Measurements from ENCODE around the gene RFT1.

Gene RFT1

DNA sequence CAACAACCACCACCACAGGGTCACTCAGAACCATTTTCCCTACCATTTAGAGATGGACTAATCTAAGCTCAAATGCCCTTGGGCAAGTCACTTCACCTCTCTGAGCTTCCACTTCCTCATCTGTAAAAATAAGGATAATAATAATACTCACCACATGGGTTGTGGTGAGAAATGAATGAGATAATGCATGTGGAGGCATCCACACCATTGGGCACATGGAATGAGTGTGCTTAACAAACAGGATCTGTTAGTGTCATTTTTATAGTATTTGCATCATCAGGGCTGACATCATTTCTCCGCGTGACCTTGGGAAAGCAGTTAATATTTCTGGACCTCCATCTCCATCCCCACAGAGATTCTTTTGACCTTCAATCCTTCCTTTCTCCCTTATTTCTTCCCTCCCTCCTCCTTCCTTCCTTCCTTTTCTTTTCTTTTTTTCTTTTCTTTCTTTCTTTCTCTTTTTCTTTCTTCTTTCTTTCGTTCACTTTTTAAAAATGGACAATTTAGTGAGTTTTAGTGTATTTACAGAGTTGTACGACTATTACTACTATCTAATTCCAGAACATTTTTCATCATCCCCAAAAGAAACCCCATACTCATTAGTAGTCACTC is 7.7 kb upstream of the RFT1 start (continued):
- TF ChIP-seq, protein P1, sequence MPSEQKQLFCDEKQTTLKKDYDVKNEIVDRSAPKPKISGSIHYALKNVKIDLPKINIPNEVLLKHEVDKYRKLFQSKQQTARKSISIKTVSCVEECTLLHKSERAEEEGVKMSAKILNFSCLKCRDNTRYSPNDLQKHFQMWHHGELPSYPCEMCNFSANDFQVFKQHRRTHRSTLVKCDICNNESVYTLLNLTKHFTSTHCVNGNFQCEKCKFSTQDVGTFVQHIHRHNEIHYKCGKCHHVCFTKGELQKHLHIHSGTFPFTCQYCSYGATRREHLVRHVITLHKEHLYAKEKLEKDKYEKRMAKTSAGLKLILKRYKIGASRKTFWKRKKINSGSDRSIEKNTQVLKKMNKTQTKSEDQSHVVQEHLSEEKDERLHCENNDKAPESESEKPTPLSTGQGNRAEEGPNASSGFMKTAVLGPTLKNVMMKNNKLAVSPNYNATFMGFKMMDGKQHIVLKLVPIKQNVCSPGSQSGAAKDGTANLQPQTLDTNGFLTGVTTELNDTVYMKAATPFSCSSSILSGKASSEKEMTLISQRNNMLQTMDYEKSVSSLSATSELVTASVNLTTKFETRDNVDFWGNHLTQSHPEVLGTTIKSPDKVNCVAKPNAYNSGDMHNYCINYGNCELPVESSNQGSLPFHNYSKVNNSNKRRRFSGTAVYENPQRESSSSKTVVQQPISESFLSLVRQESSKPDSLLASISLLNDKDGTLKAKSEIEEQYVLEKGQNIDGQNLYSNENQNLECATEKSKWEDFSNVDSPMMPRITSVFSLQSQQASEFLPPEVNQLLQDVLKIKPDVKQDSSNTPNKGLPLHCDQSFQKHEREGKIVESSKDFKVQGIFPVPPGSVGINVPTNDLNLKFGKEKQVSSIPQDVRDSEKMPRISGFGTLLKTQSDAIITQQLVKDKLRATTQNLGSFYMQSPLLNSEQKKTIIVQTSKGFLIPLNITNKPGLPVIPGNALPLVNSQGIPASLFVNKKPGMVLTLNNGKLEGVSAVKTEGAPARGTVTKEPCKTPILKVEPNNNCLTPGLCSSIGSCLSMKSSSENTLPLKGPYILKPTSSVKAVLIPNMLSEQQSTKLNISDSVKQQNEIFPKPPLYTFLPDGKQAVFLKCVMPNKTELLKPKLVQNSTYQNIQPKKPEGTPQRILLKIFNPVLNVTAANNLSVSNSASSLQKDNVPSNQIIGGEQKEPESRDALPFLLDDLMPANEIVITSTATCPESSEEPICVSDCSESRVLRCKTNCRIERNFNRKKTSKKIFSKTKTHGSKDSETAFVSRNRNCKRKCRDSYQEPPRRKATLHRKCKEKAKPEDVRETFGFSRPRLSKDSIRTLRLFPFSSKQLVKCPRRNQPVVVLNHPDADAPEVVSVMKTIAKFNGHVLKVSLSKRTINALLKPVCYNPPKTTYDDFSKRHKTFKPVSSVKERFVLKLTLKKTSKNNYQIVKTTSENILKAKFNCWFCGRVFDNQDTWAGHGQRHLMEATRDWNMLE (tag by site-specific recombination; conservative IDR thresholded peaks at IDR 0.05; ENCODE audit: low read depth) = peak; percentile 60
- TF ChIP-seq, protein P2, sequence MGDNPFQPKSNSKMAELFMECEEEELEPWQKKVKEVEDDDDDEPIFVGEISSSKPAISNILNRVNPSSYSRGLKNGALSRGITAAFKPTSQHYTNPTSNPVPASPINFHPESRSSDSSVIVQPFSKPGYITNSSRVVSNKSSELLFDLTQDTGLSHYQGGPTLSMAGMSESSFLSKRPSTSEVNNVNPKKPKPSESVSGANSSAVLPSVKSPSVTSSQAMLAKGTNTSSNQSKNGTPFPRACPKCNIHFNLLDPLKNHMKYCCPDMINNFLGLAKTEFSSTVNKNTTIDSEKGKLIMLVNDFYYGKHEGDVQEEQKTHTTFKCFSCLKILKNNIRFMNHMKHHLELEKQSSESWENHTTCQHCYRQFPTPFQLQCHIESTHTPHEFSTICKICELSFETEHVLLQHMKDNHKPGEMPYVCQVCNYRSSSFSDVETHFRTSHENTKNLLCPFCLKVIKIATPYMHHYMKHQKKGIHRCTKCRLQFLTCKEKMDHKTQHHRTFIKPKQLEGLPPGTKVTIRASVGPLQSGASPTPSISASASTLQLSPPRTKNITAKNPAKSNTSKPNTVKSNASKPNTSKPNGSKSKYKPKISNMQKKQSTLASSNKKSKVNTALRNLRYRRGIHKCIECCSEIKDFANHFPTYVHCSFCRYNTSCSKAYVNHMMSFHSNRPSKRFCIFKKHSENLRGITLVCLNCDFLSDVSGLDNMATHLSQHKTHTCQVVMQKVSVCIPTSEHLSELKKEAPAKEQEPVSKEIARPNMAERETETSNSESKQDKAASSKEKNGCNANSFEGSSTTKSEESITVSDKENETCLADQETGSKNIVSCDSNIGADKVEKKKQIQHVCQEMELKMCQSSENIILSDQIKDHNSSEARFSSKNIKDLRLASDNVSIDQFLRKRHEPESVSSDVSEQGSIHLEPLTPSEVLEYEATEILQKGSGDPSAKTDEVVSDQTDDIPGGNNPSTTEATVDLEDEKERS (tag by site-specific recombination; IDR thresholded peaks at IDR 0.05) = no peak
- TF ChIP-seq, protein P3, sequence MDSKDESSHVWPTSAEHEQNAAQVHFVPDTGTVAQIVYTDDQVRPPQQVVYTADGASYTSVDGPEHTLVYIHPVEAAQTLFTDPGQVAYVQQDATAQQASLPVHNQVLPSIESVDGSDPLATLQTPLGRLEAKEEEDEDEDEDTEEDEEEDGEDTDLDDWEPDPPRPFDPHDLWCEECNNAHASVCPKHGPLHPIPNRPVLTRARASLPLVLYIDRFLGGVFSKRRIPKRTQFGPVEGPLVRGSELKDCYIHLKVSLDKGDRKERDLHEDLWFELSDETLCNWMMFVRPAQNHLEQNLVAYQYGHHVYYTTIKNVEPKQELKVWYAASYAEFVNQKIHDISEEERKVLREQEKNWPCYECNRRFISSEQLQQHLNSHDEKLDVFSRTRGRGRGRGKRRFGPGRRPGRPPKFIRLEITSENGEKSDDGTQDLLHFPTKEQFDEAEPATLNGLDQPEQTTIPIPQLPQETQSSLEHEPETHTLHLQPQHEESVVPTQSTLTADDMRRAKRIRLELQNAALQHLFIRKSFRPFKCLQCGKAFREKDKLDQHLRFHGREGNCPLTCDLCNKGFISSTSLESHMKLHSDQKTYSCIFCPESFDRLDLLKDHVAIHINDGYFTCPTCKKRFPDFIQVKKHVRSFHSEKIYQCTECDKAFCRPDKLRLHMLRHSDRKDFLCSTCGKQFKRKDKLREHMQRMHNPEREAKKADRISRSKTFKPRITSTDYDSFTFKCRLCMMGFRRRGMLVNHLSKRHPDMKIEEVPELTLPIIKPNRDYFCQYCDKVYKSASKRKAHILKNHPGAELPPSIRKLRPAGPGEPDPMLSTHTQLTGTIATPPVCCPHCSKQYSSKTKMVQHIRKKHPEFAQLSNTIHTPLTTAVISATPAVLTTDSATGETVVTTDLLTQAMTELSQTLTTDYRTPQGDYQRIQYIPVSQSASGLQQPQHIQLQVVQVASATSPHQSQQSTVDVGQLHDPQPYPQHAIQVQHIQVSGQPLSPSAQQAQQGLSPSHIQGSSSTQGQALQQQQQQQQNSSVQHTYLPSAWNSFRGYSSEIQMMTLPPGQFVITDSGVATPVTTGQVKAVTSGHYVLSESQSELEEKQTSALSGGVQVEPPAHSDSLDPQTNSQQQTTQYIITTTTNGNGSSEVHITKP (tag by site-specific recombination; IDR thresholded peaks at IDR 0.05) = no peak
- TF ChIP-seq ZFP3 (tag by site-specific recombination; IDR thresholded peaks at IDR 0.05; ENCODE audit: low read depth) (no peak), KLF16 (tag by site-specific recombination; IDR thresholded peaks at IDR 0.05) (no peak), ZNF311 (tag by site-specific recombination; IDR thresholded peaks at IDR 0.05; ENCODE audit: borderline replicate concordance) (no peak), ZNF335 (tag by site-specific recombination; conservative IDR thresholded peaks at IDR 0.05) (0 out of 2 replicates have a peak, but pooled peaks have one; percentile 28), ZXDB (tag by site-specific recombination; IDR thresholded peaks at IDR 0.05) (no peak), ZNF394 (tag by site-specific recombination; IDR thresholded peaks at IDR 0.05; ENCODE audit: borderline replicate concordance) (no peak), ZFP69B (tag by site-specific recombination; IDR thresholded peaks at IDR 0.05) (0 out of 2 replicates have a peak, but pooled peaks have one; percentile 4), ZNF830 (tag by site-specific recombination; IDR thresholded peaks at IDR 0.05; ENCODE audit: low read depth) (no peak), ZNF843 (tag by site-specific recombination; IDR thresholded peaks at IDR 0.05) (no peak), ZNF214 (tag by site-specific recombination; IDR thresholded peaks at IDR 0.05; ENCODE audit: borderline replicate concordance) (no peak), ZNF768 (tag by site-specific recombination; IDR thresholded peaks at IDR 0.05) (no peak), ZNF391 (tag by site-specific recombination; IDR thresholded peaks at IDR 0.05; ENCODE audit: borderline replicate concordance, low read depth) (no peak), ZFHX2 (tag by site-specific recombination; conservative IDR thresholded peaks at IDR 0.05) (no peak), ZNF266 (tag by site-specific recombination; IDR thresholded peaks at IDR 0.05; ENCODE audit: low read depth) (peak; percentile 40; the same call in 1 of the 2 replicates), ZFP41 (tag by site-specific recombination; IDR thresholded peaks at IDR 0.05; ENCODE audit: borderline replicate concordance) (no peak), ZNF112 (tag by site-specific recombination; IDR thresholded peaks at IDR 0.05) (no peak), ZNF837 (tag by site-specific recombination; IDR thresholded peaks at IDR 0.05) (no peak), ZIC2 (tag by site-specific recombination; IDR thresholded peaks at IDR 0.05) (peak; percentile 10; the same call in 1 of the 2 replicates), ZNF621 (tag by site-specific recombination; IDR thresholded peaks at IDR 0.05) (no peak), ZNF596 (tag by site-specific recombination; IDR thresholded peaks at IDR 0.05) (no peak), ZSCAN30 (tag by site-specific recombination; IDR thresholded peaks at IDR 0.05) (no peak), ZSCAN16 (tag by site-specific recombination; IDR thresholded peaks at IDR 0.05) (no peak), ZNF211 (tag by site-specific recombination; IDR thresholded peaks at IDR 0.05; ENCODE audit: low read depth) (no peak), KLF9 (tag by site-specific recombination; IDR thresholded peaks at IDR 0.05; ENCODE audit: low read depth) (no peak)
- TF ChIP-seq, protein P4, sequence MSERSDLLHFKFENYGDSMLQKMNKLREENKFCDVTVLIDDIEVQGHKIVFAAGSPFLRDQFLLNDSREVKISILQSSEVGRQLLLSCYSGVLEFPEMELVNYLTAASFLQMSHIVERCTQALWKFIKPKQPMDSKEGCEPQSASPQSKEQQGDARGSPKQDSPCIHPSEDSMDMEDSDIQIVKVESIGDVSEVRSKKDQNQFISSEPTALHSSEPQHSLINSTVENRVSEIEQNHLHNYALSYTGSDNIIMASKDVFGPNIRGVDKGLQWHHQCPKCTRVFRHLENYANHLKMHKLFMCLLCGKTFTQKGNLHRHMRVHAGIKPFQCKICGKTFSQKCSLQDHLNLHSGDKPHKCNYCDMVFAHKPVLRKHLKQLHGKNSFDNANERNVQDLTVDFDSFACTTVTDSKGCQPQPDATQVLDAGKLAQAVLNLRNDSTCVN (tag by site-specific recombination; optimal IDR thresholded peaks at IDR 0.05) = no peak
